ENCODE data around the gene VOPP1. TPM values are rescaled to one million over a fixed set of nuclear protein-coding genes. Genes with fewer than 3 reads are reported as not detected.

Gene VOPP1
- total RNA-seq, 1 experiment from 2014 or later, result 60.2 TPM

- H3K4me2 ChIP-seq (ENCODE audit: low read length), result no peak overlapping the region
- CTCF ChIA-PET, result no interaction called here
- no peaks in the 10 kb centered on the region for H3K27me3 ChIP-seq (ENCODE audit: low read length)
- H3K4me3 ChIP-seq (ENCODE audit: low read length), result no peak overlapping the region
- 0 out of 2 replicates have a peak, but pooled peaks cover 3% of the 10 kb centered on the region for H4K20me1 ChIP-seq (ENCODE audit: low read length)
- BruUV-seq (replicated peaks), result no TSS peak
- H3K4me1 ChIP-seq (ENCODE audit: insufficient read depth, low read length), result peaks cover 52% of the 10 kb centered on the region
- no peaks in the 10 kb centered on the region for H3K9me2 ChIP-seq (replicated peaks; ENCODE audit: low read length)
- H3F3A ChIP-seq (ENCODE audit: low read length, unreplicated experiment), result no peaks in the 10 kb centered on the region
- POLR2A ChIA-PET (ENCODE audit: unreplicated experiment), result no interaction called here
- DNase-seq (no peak), ATAC-seq (no peak)
- peaks cover 85% of the 10 kb centered on the region for H3K79me2 ChIP-seq (ENCODE audit: low read length)
- intact Hi-C loops (cut with micrococcal nuclease), result no loop called here
- no peak overlapping the region for H3K9ac ChIP-seq (ENCODE audit: low read length)
- no peaks in the 10 kb centered on the region for H3K9me3 ChIP-seq (ENCODE audit: low read length)
- TF ChIP-seq, protein P1, sequence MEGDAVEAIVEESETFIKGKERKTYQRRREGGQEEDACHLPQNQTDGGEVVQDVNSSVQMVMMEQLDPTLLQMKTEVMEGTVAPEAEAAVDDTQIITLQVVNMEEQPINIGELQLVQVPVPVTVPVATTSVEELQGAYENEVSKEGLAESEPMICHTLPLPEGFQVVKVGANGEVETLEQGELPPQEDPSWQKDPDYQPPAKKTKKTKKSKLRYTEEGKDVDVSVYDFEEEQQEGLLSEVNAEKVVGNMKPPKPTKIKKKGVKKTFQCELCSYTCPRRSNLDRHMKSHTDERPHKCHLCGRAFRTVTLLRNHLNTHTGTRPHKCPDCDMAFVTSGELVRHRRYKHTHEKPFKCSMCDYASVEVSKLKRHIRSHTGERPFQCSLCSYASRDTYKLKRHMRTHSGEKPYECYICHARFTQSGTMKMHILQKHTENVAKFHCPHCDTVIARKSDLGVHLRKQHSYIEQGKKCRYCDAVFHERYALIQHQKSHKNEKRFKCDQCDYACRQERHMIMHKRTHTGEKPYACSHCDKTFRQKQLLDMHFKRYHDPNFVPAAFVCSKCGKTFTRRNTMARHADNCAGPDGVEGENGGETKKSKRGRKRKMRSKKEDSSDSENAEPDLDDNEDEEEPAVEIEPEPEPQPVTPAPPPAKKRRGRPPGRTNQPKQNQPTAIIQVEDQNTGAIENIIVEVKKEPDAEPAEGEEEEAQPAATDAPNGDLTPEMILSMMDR (conservative IDR thresholded peaks at IDR 0.05; ENCODE audit: low read depth, low read length), result no peak
- no peak for TF ChIP-seq EZH2phosphoT487 (IDR thresholded peaks at IDR 0.05; ENCODE audit: borderline replicate concordance, low read length)
- no peak for TF ChIP-seq EZH2 (IDR thresholded peaks at IDR 0.05; ENCODE audit: low read length, unreplicated experiment)
- no peak overlapping the region for H3K27ac ChIP-seq (ENCODE audit: low read length)
- H3K36me3 ChIP-seq (ENCODE audit: low read depth, low read length), result no peaks in the 10 kb centered on the region
- H2AFZ ChIP-seq (ENCODE audit: low read length), result no peak overlapping the region
Observed at GRCh38 chr7:55548295-55548731, 24.0 kb downstream of the VOPP1 start.

GRCh38 chr7:55546814-55547213, 25.5 kb downstream of the VOPP1 start:
- DNase-seq (peak; percentile 97), ATAC-seq (peak; percentile 79)
- BruUV-seq (replicated peaks), result no TSS peak
- Histone ChIP-seq H3K27ac (ENCODE audit: low read length) (peak overlapping the region; percentile 41), H3K9ac (ENCODE audit: low read length) (no peak overlapping the region), H3K36me3 (ENCODE audit: low read depth, low read length) (no peaks in the 10 kb centered on the region), H3K9me3 (ENCODE audit: low read length) (no peaks in the 10 kb centered on the region), H3F3A (ENCODE audit: low read length, unreplicated experiment) (no peaks in the 10 kb centered on the region), H3K27me3 (ENCODE audit: low read length) (no peaks in the 10 kb centered on the region), H3K9me2 (replicated peaks; ENCODE audit: low read length) (no peaks in the 10 kb centered on the region), H4K20me1 (ENCODE audit: low read length) (0 out of 2 replicates have a peak, but pooled peaks cover 3% of the 10 kb centered on the region), H3K4me2 (ENCODE audit: low read length) (peak overlapping the region; percentile 60), H3K4me3 (ENCODE audit: low read length) (peak overlapping the region; percentile 5; the same call in 1 of the 2 replicates), H3K4me1 (ENCODE audit: insufficient read depth, low read length) (peaks cover 38% of the 10 kb centered on the region), H2AFZ (ENCODE audit: low read length) (no peak overlapping the region), H3K79me2 (ENCODE audit: low read length) (peaks cover 75% of the 10 kb centered on the region)
- TF ChIP-seq EZH2 (IDR thresholded peaks at IDR 0.05; ENCODE audit: low read length, unreplicated experiment), result no peak
- TF ChIP-seq, protein P1 (conservative IDR thresholded peaks at IDR 0.05; ENCODE audit: low read depth, low read length), result no peak
- no peak for TF ChIP-seq EZH2phosphoT487 (IDR thresholded peaks at IDR 0.05; ENCODE audit: borderline replicate concordance, low read length)
- ChIA-PET POLR2A (ENCODE audit: unreplicated experiment) (no interaction called here), CTCF (interaction anchor here (1.4 kb wide), 1 partner anchor 13 kb away, joined by 4 read pairs; no protein-coding TSS in a partner anchor)
- intact Hi-C loops (cut with micrococcal nuclease), result no loop called here

DNA sequence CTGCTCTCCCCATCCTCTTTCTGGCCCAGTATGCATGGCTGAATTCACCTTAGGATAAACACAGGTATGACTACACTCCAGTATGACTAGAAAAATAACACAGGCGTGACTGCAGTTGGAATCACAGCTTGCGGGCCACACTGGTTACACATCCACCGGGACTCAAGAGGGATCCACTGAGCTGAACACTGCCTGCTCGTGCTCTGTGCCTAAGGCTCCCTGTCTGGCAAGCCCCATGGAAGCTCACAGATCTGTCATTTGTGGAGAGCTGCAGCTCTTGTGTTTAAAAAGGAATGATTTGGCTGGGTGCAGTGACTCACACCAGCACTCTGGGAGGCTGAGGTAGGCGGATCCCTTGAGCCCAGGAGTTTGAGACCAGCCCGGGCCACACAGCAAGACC, 26.8 kb downstream of the VOPP1 start:
- peaks cover 36% of the 10 kb centered on the region for H3K4me1 ChIP-seq (ENCODE audit: insufficient read depth, low read length)
- POLR2A ChIA-PET (ENCODE audit: unreplicated experiment), result interaction anchor here (0.6 kb wide), 1 partner anchor 230 kb away, joined by 3 read pairs; no protein-coding TSS in a partner anchor

More for the DNA sequence above, 26.8 kb downstream of the VOPP1 start:
- ATAC-seq, result peak; percentile 67
- no peak overlapping the region for H3K4me3 ChIP-seq (ENCODE audit: low read length)
- H3F3A ChIP-seq (ENCODE audit: low read length, unreplicated experiment), result no peaks in the 10 kb centered on the region
- no TSS peak for BruUV-seq (replicated peaks)
- no peaks in the 10 kb centered on the region for H3K27me3 ChIP-seq (ENCODE audit: low read length)
- peak overlapping the region; percentile 26; the same call in 1 of the 2 replicates for H3K4me2 ChIP-seq (ENCODE audit: low read length)
- peaks cover 74% of the 10 kb centered on the region for H3K79me2 ChIP-seq (ENCODE audit: low read length)
- peak overlapping the region; percentile 34 for H3K27ac ChIP-seq (ENCODE audit: low read length)
- CTCF ChIA-PET, result interaction anchor here (0.6 kb wide), 1 partner anchor 121 kb away, joined by 3 read pairs; no protein-coding TSS in a partner anchor
- peak; percentile 82 for DNase-seq
- H3K9me3 ChIP-seq (ENCODE audit: low read length), result no peaks in the 10 kb centered on the region
- no peaks in the 10 kb centered on the region for H3K36me3 ChIP-seq (ENCODE audit: low read depth, low read length)
- TF ChIP-seq EZH2 (IDR thresholded peaks at IDR 0.05; ENCODE audit: low read length, unreplicated experiment), result no peak
- TF ChIP-seq, protein P1 (conservative IDR thresholded peaks at IDR 0.05; ENCODE audit: low read depth, low read length), result peak; percentile 34; the same call in 1 of the 2 replicates
- H2AFZ ChIP-seq (ENCODE audit: low read length), result no peak overlapping the region
- H3K9ac ChIP-seq (ENCODE audit: low read length), result no peak overlapping the region
- H4K20me1 ChIP-seq (ENCODE audit: low read length), result 0 out of 2 replicates have a peak, but pooled peaks cover 3% of the 10 kb centered on the region
- H3K9me2 ChIP-seq (replicated peaks; ENCODE audit: low read length), result no peaks in the 10 kb centered on the region
- intact Hi-C loops (cut with micrococcal nuclease), result no loop called here
